ENCODE data around the gene RPL29. TPM values are rescaled to one million over a fixed set of nuclear protein-coding genes. Genes with fewer than 3 reads are reported as not detected.
A peak's percentile ranks its signal among the peaks of the same experiment; 100 is the strongest.
"Not testable (repeated sequence)": the region's sequence is repeated elsewhere in the genome, so short reads cannot be mapped to it uniquely, and the experiment has no call there.

RPL29 gene
- total RNA-seq = 663 TPM
- long read RNA-seq, transcript RPL29-201 (4 exons, 723 nt) = major isoform, 146 of 211 reads
- long read RNA-seq, partial matches to known transcripts = 59 of 211 reads
- long read RNA-seq, other reads (novel, unspliced or antisense) = 4 of 211 reads

DNA sequence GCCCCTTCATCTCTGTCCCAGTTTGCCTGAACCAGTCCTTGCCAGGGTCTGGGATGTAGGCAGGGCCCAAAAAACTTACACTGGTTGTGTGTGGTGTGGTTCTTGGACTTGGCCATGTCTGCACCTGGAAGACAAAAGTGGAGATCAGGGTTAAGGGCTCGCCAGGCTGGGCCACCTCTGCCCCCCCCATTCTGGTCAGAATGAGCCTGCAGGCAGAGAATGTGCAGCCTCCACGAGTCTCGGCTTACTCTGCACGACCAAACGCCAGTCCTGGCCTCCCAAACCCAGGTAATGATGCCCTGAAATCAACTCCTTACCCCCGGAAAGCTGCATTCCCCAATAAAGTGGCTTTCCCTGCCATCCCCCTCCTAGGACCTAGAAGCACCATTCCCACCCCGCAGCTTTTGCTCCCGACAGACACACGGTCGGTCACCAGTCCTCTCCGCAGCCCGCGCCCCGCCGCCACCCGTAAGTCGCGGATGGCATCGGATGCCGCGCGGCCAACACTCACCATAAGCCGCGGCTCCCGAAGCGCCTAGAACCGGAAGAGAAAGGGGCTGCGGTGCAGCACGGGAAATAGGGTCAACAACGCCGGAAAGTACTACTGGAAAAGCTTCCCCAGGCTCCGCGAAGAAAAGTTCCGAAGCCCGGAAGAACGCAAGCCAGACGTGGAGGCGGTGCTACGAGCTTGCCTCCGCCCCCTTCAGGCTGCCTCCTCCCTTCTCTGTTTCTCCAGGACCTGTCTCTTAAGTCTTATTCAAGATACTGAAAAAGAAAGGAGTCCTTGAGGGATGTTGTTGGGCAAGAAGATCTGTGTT, at the start of gene RPL29:
TSS of gene RPL29 (minus strand) at position 550 of the 818 bp plus-strand sequence. CDS start at position 116, 434 bp downstream.
- intact Hi-C loops (cut with micrococcal nuclease) = no loop called here
- DNase-seq (peak; percentile 91), ATAC-seq (peak; percentile 94)

DNA sequence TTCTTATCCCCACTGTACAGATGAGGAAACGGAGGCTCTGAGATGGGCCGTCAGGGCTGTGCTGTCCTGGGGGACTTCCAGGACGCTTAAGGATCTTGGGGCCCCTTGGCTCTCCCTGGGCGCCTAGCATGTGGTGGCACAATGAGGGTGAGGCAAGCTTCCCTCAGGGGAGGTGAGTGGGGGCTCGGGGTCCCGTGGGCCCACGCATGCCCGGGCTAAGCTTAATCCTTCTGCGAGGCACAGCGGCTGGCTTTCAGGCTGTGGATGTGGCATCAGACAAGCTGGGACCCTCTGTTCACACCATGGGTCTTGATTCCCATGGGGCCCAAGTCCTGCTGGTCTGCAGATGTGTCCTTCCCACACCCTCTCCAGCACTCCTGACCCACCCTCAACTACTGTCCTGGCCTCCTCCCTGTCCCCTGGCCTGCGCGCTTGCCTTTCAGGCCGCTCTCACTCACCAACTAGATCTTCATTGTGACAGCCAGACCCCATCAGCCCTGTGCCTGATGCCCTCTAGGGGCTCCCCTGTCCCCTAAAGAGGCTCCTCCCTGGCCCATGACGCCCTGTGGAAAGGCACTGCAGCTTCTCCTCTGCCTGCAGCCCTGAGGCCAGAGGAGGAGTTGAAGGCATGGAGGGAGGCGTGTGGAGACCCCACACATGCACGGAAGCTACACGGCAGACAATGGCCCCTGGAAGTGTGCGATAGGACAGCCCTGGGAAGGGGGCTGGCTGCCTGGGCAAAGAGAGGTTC, 49.3 kb upstream of the RPL29 start:
- intact Hi-C loops (cut with micrococcal nuclease) = no loop called here
- ATAC-seq (no peak), DNase-seq (no peak)

DNA sequence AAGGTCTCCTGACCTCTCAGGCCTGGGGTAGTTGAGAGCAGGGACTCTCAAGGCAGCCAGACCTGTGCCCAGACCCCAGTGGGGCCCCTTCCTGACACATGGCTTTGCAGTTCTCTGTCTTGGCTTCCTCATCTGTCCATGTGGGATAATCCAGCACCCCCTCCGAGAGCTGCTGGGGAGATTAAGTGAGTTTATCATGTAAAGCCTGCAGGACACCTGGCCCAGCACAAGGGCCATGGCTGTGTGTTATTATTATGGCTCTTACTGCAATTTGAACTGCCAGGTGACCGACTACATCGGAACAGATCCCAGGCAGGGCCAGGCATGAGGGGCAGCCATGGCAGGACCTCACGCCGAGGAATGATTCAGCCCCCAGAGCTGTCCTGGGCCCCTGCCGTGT, 48.1 kb upstream of the RPL29 start:
- no peak for ATAC-seq
- intact Hi-C loops (cut with micrococcal nuclease) = no loop called here

DNA sequence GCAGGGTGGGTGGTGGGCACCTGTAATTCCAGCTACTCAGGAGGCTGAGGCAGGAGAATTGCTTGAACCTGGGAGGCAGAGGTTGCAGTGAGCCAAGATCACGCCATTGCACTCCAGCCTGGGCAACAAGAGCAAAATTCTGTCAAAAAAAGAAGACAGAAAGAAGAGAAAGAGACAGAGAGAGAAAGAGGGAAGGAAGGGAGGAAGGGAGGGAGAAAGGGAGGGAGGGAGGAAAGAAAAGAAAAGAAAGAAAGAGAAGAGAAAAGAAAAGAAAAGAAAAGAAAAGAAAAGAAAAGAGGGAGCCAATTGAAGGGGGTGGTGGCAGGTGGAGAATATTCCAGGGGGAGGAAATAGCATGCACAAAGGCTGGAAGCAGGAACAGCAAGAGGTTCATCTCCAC, 47.3 kb upstream of the RPL29 start:
- intact Hi-C loops (cut with micrococcal nuclease); ATAC-seq: not testable (repeated sequence)

More for the DNA sequence above, 48.1 kb upstream of the RPL29 start:
- DNase-seq = no peak

DNA sequence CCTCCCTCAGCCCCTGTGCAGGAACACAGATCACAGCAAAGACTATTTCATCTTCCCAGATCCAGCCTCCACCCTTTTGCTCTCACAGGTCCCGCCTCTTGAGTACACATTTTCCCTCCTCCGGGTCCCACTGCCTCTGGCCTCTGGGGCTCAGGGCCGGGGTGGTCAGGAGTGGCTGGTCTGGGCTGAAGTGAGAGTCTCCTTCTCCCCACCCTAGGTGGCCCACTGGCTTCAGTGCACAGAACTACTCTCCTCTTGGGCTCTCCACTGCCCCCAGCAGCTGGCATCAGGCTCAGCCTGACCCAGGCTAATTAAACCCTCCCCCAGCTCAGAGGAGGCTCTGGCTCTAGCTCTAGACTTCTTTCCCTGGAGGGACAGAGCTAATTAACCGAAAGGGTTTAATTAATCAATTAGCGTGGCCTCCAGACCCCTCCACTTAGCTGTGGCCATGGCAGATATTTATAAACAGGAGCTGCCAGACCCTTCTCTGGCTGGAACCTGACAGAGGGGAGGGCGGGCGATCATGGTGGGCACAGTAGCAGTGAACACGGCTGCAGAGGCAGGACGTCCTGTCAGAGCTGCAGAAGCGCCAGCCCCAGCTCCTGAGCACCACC, 45.5 kb upstream of the RPL29 start:
- ATAC-seq (peak; percentile 34), DNase-seq (no peak)
- intact Hi-C loops (cut with micrococcal nuclease) = no loop called here

More for the DNA sequence above, 47.3 kb upstream of the RPL29 start:
- not testable (repeated sequence) for DNase-seq

DNA sequence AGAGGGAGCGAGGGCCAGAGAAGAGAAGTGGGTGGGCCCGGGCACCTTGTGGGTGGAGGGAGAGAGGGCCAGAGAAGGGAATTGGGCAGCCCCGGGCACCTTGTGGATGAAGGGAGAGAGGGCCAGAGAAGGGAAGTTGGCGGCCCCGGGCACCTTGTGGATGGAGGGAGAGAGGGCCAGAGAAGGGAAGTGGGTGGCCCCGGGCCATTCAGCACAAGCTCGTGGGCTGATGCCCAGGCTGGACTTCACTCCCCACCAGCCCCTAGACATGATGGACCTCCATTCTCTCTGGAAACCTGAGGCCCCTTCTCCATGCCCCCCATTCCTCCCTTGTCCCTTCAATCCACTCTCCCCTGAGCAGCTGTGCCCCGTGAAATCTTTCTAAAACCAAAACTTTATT, 44.9 kb upstream of the RPL29 start:
- DNase-seq = no peak
- intact Hi-C loops (cut with micrococcal nuclease) = no loop called here
- peak; percentile 2 for ATAC-seq

DNA sequence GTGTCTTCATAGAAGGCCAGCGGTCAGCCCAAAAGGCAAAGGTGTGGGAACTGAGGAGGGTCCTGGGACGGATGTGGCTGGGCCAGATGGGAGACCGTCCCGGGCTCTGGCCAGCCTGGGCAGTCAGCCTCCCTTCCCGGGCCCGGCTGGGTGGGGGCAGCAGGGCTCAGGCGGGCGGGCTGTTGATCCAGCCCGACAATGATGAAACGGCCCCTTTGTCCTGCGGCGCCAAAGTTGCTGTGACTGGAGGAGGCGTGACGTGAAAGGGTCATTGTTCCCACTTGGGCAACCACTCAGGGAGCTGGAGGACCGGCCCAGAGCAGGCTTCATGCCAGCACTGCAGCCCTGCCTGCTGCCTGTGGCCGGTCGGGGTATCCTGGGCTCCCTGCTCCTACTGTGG, 44.2 kb upstream of the RPL29 start:
- peak; percentile 83 for ATAC-seq
- intact Hi-C loops (cut with micrococcal nuclease) = no loop called here
- DNase-seq = peak; percentile 84

DNA sequence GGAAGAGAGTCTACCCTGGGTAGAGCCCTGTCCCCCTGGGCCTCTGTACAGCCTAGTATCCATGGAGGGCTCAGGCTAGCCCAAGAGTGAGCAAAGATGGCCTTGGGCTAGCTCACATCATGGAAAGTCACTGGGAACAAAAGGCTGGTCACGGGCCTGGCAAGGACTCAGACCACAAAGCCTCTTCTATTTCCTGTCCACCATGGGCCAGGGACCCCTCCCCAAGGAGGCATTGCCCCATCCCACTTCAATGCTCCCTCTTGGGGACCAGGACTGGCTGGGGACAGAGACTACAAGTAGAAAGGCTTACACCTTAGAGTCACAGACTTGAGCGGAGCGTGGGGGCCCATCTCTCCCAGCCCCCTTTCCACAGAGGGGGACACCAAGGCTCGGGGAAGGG, 43.7 kb upstream of the RPL29 start:
- ATAC-seq (no peak), DNase-seq (no peak)
- intact Hi-C loops (cut with micrococcal nuclease) = no loop called here

DNA sequence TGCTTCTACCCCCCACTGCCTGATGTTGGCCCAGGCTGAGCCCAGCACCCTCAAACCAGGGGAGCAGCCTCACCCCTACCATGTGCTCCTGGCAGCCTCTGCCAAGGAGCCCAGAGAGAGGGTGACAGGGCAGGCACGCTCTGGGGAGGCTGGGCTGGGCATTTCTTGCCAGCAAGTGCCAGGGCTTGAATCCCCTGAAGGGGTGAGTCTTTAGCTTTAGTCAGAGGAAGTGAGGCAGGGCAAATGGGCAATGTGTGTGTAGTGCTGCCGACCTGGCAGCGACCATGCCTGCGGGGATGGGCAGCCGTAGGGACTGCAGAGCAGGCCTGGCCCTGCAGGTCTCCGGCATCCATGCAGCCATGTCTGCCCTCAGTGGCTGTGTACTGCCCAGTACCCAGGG, 42.5 kb upstream of the RPL29 start:
- no peak for DNase-seq
- no peak for ATAC-seq
- intact Hi-C loops (cut with micrococcal nuclease) = no loop called here

DNA sequence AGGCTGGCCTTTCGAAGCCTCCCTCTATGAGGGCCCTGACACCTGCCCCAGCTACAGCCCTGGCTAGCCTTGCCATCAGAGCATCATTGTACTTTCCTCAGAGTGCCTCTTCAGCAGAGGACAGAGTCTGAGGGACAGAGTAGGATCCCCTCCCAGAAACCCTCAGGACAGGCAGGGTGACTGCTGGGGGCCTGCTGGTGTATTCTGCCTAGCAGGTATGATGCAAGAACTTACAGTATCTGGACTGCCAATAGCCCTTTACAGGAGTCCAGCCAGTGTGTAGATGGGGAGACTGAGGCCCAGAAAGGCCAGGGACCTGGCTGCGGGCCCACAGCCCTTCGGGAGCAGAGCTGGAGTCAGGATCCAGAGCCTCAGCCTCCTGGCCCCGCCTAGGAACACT, 41.6 kb upstream of the RPL29 start:
- ATAC-seq = no peak
- no peak for DNase-seq
- intact Hi-C loops (cut with micrococcal nuclease) = no loop called here

DNA sequence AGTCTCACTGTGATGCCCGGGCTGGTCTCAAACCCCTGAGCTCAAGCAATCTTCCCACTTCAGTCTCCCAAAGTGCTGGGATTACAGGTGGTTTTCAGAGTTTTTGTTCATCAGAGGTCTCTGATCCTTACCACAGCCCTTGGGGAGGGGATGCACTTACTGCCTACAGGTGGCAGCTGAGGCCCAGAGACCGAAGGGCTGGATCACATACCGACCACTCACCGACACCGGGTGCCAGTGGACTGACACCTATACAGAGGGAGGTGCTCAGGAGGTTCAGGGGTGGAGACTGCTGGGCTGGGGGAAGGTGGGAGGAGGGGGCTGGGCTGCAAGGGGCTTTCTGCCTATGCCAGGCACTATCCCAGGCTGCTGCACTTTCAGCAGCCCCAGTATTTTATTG, 41.1 kb upstream of the RPL29 start:
- no peak for DNase-seq
- intact Hi-C loops (cut with micrococcal nuclease) = no loop called here

DNA sequence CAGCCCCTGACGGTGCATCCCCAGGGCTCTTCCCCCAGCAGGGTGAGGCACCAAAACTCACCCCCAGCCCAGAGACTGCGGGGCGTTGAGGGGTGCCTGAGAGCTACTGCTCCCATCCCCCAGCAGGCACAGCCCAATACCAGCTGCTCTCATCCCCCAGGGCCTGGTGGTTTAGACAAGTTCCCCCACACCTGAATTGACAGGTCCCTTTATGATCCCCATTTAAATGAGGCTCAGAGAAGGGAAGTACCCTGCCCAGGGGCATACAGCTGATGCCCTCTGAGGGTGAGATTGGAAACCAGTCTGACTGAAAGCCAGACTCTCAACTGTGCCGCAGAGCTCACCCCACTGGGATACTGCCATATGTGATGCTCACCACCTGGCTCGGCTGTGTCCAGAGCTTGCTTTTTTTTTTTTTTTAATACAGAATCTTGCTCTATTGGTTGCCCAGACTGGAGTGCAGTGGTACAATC, 40.6 kb upstream of the RPL29 start:
- DNase-seq = no peak
- intact Hi-C loops (cut with micrococcal nuclease) = no loop called here

More for the DNA sequence above, 41.1 kb upstream of the RPL29 start:
- ATAC-seq = no peak

DNA sequence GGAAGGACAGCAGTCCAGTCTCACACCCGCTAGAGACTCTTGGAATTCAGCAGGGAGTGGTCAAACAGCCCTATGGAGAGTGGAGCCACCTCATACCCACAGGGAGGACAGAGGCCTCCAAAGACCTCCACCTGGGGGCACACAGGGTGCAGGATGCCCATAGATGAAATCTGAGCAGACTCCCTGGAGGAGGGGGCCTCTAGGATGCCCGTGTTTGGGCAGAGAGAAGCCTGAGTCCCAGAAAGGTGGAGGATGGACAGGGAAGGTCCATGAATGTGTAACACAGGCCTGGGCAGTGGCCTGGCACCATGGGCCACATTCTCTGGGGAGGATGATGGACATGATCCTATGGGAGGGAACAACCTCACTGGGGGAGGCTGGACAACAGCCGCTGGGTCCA, 39.0 kb upstream of the RPL29 start:
- ATAC-seq = no peak
- DNase-seq = no peak
- intact Hi-C loops (cut with micrococcal nuclease) = no loop called here

More for the DNA sequence above, 40.6 kb upstream of the RPL29 start:
- no peak for ATAC-seq

DNA sequence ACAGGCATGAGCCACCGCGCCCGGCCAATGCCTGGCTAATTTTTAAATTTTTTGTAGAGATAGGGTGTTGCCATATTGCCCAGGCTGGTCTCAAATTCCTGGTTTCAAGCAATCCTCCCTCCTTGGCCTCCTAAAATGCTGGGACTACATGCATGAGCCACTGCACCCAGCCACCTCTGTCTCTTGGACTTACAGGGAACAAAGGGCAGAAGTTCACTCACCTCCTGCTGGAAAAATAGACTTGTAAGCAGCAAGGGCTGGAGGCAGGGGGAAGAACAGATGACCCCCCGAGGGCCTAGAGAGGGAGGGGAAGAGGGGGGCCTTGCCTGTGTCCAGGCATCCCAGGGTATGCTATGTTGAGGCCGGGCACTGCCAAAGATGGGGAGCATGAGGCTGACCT, 38.5 kb upstream of the RPL29 start:
- ATAC-seq = no peak
- no peak for DNase-seq
- intact Hi-C loops (cut with micrococcal nuclease) = no loop called here

DNA sequence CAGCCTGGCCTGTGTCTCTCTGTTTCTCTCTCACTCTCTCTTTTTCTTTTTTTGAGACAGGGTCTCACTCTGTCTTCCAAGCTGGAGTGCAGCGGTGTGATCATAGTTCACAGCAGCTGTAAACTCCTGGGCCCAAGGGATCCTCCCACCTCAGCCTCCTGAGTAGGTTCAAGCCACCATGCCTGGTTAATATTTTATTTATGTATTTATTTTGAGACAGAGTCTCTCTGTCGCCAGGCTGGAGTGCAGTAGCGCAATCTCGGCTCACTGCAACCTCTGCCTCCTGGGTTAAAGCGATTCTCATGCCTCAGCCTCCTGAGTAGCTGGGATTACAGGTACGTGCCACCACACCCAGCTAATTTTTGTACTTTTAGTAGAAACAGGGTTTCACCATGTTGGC, 38.1 kb upstream of the RPL29 start:
- ATAC-seq; DNase-seq; intact Hi-C loops (cut with micrococcal nuclease): not testable (repeated sequence)

DNA sequence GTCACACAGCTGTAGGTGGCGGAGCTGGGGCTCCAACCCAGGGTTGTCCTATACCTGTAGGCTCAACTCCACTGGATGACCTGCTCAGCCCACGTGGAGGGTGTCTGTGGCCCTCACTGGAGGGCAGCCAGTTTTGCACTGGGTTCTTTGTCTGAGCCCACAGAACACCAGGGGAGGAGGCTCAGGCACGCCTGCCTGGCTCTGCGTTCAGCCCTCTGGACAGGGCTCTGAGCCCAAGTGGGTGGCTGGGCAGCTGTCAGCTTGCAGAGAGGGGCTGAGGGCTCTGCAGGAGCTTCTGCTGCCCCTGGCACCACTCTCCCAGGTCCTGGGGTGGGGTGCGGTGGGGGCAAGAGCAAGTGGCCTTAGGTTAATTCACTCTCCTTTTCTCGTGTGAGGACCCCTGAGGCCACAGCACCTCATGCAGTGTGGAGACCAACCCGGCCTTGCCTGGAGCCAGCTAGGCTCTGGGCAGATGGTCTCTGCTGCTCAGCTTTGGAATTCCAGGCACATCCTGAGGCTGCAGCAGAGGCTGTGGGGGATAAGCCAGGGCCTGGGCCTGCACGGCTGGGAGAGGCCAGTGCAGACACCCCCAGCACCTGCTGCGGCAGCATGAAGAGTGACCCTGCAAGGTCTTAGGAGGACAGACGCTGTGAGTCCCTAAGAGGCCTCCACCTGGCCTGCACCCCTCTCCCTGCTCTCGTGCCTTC, 37.2 kb upstream of the RPL29 start:
- ATAC-seq (no peak), DNase-seq (no peak)
- intact Hi-C loops (cut with micrococcal nuclease) = no loop called here

DNA sequence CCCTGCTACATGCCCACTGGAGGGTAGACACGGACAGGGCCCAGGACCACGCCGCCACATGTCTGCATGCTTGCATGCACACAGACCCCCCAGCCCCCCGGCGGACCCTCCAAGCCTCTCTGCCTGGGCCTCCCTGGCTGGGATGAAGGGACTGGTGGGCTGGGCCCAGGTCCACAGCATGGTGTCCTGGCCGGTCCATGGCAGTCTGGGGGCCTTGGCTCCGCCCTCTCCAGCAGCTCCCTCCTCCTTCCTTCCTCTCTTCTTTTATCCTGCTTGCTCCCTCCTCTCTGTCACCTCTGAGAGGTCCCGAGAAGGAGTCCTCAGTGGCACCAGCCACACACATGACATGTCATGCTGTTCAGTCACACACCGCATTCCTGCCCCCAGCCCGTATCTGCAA, 36.2 kb upstream of the RPL29 start:
- DNase-seq (no peak), ATAC-seq (no peak)
- intact Hi-C loops (cut with micrococcal nuclease) = no loop called here

DNA sequence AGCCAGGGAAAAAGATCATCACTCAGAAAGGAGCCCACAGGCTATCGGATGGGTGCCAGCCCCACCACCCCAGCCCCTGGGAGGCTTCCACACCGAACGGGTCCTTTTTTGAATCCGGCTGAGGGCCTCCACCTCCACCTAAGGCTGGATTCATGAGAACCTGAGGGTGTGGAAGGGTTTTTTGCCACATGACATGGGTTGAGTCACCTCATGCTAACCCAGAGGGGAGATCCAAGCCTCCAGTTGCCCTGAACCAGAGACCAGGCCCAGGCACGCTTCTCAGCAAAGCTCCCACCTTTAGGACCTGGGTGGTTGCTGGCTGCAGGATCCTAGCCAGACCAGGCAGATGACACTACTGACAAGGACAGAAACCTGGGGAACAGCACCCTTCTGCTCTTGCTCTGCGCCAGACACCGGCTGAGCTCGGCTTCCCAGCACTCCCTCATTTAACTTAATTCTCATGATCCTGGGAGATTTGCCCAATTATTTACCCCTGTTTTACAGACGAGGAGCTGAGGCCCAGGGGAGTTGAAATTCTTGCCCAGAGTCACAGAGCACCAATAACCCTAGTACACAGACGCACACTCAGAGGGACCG, 35.1 kb upstream of the RPL29 start:
- DNase-seq (no peak), ATAC-seq (no peak)
- intact Hi-C loops (cut with micrococcal nuclease) = no loop called here

DNA sequence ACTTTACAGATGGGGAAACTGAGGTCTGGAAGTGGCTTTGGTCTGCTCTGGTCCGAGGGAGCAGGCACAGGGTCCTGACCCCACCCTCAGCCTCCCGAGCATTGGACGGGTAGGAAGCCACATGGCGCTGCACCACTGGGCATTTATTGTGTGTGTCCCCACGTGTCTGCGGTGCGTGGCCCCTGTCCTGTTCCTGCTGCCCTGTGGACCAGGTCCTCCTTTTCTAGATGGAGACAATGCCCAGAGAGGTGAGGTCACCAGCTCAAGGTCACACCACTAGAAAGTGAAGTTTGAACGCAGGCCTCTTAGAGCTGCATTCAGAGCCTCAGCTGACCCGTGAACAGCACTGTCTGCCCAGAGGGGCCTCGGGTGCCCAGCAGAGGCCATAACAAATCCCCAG, 33.8 kb upstream of the RPL29 start:
- DNase-seq (no peak), ATAC-seq (no peak)
- intact Hi-C loops (cut with micrococcal nuclease) = no loop called here

Measured in left ventricle myocardium superior (tissue), 1 donor.